ENCODE measurements around the gene OPRPN. TPM values are rescaled to one million over a fixed set of nuclear protein-coding genes. Genes with fewer than 3 reads are reported as not detected.

Gene OPRPN, protein sequence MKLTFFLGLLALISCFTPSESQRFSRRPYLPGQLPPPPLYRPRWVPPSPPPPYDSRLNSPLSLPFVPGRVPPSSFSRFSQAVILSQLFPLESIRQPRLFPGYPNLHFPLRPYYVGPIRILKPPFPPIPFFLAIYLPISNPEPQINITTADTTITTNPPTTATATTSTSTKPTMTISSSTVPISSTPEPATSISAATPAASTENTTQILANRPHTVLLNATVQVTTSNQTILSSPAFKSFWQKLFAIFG
- total RNA-seq (not detected), polyA plus RNA-seq (ENCODE audit: insufficient read depth, low read depth, low replicate concordance) (0.61 TPM)
- long read RNA-seq, donor 1 = 0 reads
- long read RNA-seq, donor 2 = 0 reads

- intact Hi-C loops (cut with DNase I; ENCODE audit: low total_unique reads) = no loop called here
These were observed at the start of gene OPRPN for GRCh38 chr4:70397580-70397979. Gene OPRPN, plus strand, starts transcription at chr4:70397940. Its CDS starts 1,346 bp downstream, at chr4:70399286.

GRCh38 chr4:70356185-70356584, 41.6 kb upstream of the OPRPN start:
- H3K27ac ChIP-seq = no peak overlapping the region
- TF ChIP-seq POLR2A (IDR thresholded peaks at IDR 0.05) = no peak
- TF ChIP-seq, protein P1, sequence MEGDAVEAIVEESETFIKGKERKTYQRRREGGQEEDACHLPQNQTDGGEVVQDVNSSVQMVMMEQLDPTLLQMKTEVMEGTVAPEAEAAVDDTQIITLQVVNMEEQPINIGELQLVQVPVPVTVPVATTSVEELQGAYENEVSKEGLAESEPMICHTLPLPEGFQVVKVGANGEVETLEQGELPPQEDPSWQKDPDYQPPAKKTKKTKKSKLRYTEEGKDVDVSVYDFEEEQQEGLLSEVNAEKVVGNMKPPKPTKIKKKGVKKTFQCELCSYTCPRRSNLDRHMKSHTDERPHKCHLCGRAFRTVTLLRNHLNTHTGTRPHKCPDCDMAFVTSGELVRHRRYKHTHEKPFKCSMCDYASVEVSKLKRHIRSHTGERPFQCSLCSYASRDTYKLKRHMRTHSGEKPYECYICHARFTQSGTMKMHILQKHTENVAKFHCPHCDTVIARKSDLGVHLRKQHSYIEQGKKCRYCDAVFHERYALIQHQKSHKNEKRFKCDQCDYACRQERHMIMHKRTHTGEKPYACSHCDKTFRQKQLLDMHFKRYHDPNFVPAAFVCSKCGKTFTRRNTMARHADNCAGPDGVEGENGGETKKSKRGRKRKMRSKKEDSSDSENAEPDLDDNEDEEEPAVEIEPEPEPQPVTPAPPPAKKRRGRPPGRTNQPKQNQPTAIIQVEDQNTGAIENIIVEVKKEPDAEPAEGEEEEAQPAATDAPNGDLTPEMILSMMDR (IDR thresholded peaks at IDR 0.05) = no peak
- intact Hi-C loops (cut with DNase I; ENCODE audit: low total_unique reads) = no loop called here
- 35 to 88% methylated on average over 1 of the region's 1 CpG for WGBS, 2 donors
- no peaks in the 10 kb centered on the region for H3K9me3 ChIP-seq
- H3K4me1 ChIP-seq = no peaks in the 10 kb centered on the region
- no peak for DNase-seq
- H3K4me3 ChIP-seq = no peak overlapping the region
- no peaks in the 10 kb centered on the region for H3K36me3 ChIP-seq (ENCODE audit: low read depth, missing control alignments)
- no peaks in the 10 kb centered on the region for H3K27me3 ChIP-seq

More at GRCh38 chr4:70397580-70397979, at the start of gene OPRPN:
- no peaks in the 10 kb centered on the region for H3K36me3 ChIP-seq (ENCODE audit: low read depth, missing control alignments)
- H3K27me3 ChIP-seq = no peaks in the 10 kb centered on the region
- no peak within 1 kb of the TSS for H3K27ac ChIP-seq
- H3K9me3 ChIP-seq = no peaks in the 10 kb centered on the region
- no peak for TF ChIP-seq POLR2A (IDR thresholded peaks at IDR 0.05)
- TF ChIP-seq, protein P1 (IDR thresholded peaks at IDR 0.05) = no peak
- no peak within 1 kb of the TSS for H3K4me3 ChIP-seq
- DNase-seq = no peak
- no peaks in the 10 kb centered on the region for H3K4me1 ChIP-seq

DNA sequence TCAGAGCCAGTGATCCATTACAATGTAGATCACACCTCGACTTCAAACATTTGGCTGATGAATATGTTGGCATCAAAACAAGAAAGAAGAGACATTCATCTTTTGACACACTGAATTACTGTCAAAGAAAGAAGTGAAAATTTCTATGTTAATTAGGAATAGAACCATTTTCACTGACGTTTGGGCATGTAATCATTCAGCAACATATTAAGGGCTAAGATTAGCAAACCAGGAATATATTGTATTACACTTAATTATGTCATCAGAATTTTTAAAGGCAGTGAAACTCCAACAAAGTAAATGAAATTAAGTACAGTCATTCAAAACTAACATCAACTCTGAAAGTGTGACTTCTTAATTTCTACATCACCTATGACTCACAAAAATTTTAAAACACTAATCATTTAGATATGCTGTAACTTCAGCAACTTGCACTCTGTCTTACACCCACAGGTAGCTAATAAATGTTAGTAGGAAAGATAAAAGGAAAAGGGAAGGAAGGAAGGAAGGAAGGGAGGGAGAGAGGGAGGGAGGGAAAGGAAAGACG, 38.6 kb upstream of the OPRPN start:
- H3K27ac ChIP-seq = no peak overlapping the region
- intact Hi-C loops (cut with DNase I; ENCODE audit: low total_unique reads) = no loop called here
- TF ChIP-seq, protein P1 (IDR thresholded peaks at IDR 0.05) = no peak
- no peak for TF ChIP-seq POLR2A (IDR thresholded peaks at IDR 0.05)
- H3K9me3 ChIP-seq = no peaks in the 10 kb centered on the region
- H3K4me3 ChIP-seq = no peak overlapping the region
- no peaks in the 10 kb centered on the region for H3K4me1 ChIP-seq
- no peak for DNase-seq
- WGBS, 2 donors = 62 to 74% methylated on average over 3 of the region's 3 CpGs
- no peaks in the 10 kb centered on the region for H3K36me3 ChIP-seq (ENCODE audit: low read depth, missing control alignments)
- H3K27me3 ChIP-seq = no peaks in the 10 kb centered on the region

DNA sequence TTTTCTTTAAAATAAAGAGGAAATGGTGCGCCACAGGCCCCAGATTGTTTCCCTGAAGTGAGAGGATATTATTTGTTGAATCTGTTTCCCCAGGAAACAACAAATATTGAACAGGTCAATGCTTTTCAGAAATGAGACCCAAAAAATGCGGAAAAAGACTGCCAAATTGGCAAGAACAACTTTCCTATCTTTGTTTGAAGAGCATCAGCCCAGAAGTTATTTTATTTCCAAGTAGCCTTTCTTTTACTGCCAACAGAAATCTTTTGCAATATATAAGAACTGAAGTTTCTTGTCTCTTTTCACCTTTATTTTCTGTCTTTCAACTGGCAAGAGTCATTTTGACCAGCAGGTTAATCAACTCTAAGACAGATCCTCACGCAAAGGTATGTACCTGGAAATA, 37.3 kb upstream of the OPRPN start, which contains the start of gene SMR3A:
Gene SMR3A (plus strand): TSS at position 301 of the 400 bp plus-strand sequence. CDS start 1,356 bp downstream, outside the sequence.
- WGBS, 2 donors = 78 to 84% methylated on average over 3 of the region's 3 CpGs
- H3K9me3 ChIP-seq = no peaks in the 10 kb centered on the region
- H3K36me3 ChIP-seq (ENCODE audit: low read depth, missing control alignments) = no peaks in the 10 kb centered on the region
- intact Hi-C loops (cut with DNase I; ENCODE audit: low total_unique reads) = no loop called here
- H3K4me3 ChIP-seq = no peak within 1 kb of the TSS
- no peak for DNase-seq
- no peak for TF ChIP-seq POLR2A (IDR thresholded peaks at IDR 0.05)
- TF ChIP-seq, protein P1 (IDR thresholded peaks at IDR 0.05) = no peak
- H3K4me1 ChIP-seq = no peaks in the 10 kb centered on the region
- H3K27ac ChIP-seq = no peak within 1 kb of the TSS
- H3K27me3 ChIP-seq = no peaks in the 10 kb centered on the region

Measured in testis (tissue), 5 donors.